ENCODE results near the gene FLACC1.

Gene FLACC1

DNA sequence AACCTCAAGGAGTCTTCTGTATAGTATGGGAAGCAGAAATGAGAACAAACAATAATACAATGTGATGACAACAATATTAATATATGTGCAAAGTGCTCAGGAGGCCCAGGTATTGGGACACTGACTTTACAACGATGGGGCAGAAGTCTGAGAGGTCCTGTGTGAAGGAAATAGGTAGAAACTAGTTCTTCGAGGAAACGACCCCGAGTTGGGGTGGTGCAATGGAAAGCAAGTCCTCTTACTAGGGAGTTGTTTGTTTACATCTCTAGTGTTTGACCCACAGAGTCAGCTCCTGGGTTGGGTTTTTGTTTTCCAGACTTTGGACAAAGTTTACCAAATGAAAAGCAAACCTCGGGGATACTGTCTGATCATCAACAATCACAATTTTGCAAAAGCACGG, 80.6 kb downstream of the FLACC1 start:
- Histone ChIP-seq H3K9me3 (ENCODE audit: insufficient read depth, low read length) (no peaks in the 10 kb centered on the region), H3K9ac (ENCODE audit: insufficient read length, low read depth) (no peak overlapping the region), H3K36me3 (ENCODE audit: insufficient read depth, insufficient read length, low read length) (peaks cover 71% of the 10 kb centered on the region), H3K27me3 (ENCODE audit: insufficient read depth, insufficient read length) (no peaks in the 10 kb centered on the region), H3K4me3 (ENCODE audit: insufficient read length, low read depth) (no peak overlapping the region), H3K4me1 (ENCODE audit: insufficient read depth, insufficient read length) (no peaks in the 10 kb centered on the region)
- no peak for TF ChIP-seq ZNF274 (IDR thresholded peaks at IDR 0.05; ENCODE audit: low read depth, low read length)
- TF ChIP-seq YY1 (IDR thresholded peaks at IDR 0.05; ENCODE audit: insufficient read depth, insufficient read length) = no peak
- TF ChIP-seq SUZ12 (IDR thresholded peaks at IDR 0.05; ENCODE audit: extremely low read depth, insufficient read depth, insufficient read length) = no peak
- no peak for DNase-seq (ENCODE audit: low read depth, low spot score)

DNA sequence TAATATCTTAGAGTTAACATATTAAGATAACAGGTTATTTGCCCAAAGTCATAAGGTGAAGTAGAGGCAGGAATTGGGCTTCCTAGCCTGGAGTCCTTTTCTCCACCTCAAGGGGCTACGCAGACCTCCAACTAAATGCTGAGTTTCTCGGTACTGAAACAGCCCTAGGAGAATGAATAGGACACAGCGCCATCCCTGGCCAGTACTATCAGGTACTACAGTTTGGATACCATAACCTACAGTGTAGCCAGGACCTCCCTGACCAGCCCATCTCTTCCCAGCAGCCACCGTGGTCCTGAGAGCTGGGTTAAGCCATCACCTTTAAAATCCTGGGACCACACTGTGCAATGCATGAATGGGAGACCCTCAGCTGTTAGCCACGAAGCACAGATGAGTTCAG, 81.2 kb downstream of the FLACC1 start:
- H3K27me3 ChIP-seq (ENCODE audit: insufficient read depth, insufficient read length) = no peaks in the 10 kb centered on the region
- H3K4me3 ChIP-seq (ENCODE audit: insufficient read length, low read depth) = no peak overlapping the region
- no peak for TF ChIP-seq SUZ12 (IDR thresholded peaks at IDR 0.05; ENCODE audit: extremely low read depth, insufficient read depth, insufficient read length)
- no peak for TF ChIP-seq ZNF274 (IDR thresholded peaks at IDR 0.05; ENCODE audit: low read depth, low read length)
- no peak for TF ChIP-seq YY1 (IDR thresholded peaks at IDR 0.05; ENCODE audit: insufficient read depth, insufficient read length)
- no peaks in the 10 kb centered on the region for H3K9me3 ChIP-seq (ENCODE audit: insufficient read depth, low read length)
- H3K4me1 ChIP-seq (ENCODE audit: insufficient read depth, insufficient read length) = no peaks in the 10 kb centered on the region
- DNase-seq (ENCODE audit: low read depth, low spot score) = no peak
- no peak overlapping the region for H3K9ac ChIP-seq (ENCODE audit: insufficient read length, low read depth)
- H3K36me3 ChIP-seq (ENCODE audit: insufficient read depth, insufficient read length, low read length) = peaks cover 76% of the 10 kb centered on the region

DNA sequence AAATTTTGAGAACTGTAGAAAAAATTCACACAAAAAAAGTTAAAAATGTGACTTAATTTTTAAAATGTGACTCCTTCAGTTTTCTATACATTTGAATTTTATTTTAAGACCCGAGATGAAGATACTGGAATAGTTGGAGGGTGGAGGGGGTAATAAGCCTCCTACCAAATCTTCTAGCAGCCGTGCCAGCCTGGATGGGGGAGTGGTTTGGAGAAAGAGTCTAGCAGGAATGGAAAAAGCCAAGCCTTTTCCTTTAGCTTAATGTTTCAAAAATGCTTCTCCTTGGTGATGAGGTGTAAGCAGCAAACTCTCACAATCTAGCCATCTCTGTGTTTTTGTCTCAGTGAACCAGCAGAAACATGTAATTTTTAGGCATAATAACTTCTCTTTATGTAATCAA, 82.1 kb downstream of the FLACC1 start:
- no peaks in the 10 kb centered on the region for H3K9me3 ChIP-seq (ENCODE audit: insufficient read depth, low read length)
- no peak for TF ChIP-seq ZNF274 (IDR thresholded peaks at IDR 0.05; ENCODE audit: low read depth, low read length)
- no peak for TF ChIP-seq YY1 (IDR thresholded peaks at IDR 0.05; ENCODE audit: insufficient read depth, insufficient read length)
- TF ChIP-seq SUZ12 (IDR thresholded peaks at IDR 0.05; ENCODE audit: extremely low read depth, insufficient read depth, insufficient read length) = no peak
- H3K4me3 ChIP-seq (ENCODE audit: insufficient read length, low read depth) = no peak overlapping the region
- DNase-seq (ENCODE audit: low read depth, low spot score) = no peak
- no peaks in the 10 kb centered on the region for H3K4me1 ChIP-seq (ENCODE audit: insufficient read depth, insufficient read length)
- H3K36me3 ChIP-seq (ENCODE audit: insufficient read depth, insufficient read length, low read length) = peaks cover 78% of the 10 kb centered on the region
- H3K27me3 ChIP-seq (ENCODE audit: insufficient read depth, insufficient read length) = no peaks in the 10 kb centered on the region
- no peak overlapping the region for H3K9ac ChIP-seq (ENCODE audit: insufficient read length, low read depth)

DNA sequence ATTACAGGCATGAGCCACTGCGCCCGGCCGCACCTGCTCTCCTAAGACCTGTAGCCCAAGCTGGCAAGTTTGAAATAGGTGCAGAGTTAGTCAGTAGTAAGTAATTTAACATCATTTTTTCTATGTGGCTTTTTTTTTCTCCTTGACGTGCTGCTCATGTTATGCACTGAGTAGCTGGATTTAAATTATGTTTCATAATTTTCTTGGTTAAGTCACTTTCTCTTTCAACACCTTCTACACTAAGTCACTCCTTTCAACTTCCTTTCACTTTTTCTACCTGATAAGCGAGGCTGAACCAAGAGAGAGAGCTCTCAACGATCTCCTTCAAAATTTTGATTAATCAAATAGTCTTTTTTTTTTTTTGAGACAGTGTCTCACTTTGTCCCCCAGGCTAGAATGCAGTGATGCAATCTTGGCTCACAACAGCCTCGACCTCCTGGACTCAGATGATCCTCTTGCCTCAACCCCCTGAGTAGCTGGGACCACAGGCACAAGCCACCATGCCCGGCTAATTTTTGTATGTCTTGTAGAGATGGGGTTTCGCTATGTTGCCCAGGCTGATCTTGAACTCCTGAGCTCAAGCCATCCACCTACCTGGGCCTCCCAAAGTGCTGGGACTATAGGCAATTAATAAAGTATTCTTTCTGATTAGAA, 83.7 kb downstream of the FLACC1 start:
- Histone ChIP-seq H3K4me3 (ENCODE audit: insufficient read length, low read depth) (no peak overlapping the region), H3K27me3 (ENCODE audit: insufficient read depth, insufficient read length) (no peaks in the 10 kb centered on the region), H3K9ac (ENCODE audit: insufficient read length, low read depth) (no peak overlapping the region), H3K36me3 (ENCODE audit: insufficient read depth, insufficient read length, low read length) (peaks cover 79% of the 10 kb centered on the region), H3K4me1 (ENCODE audit: insufficient read depth, insufficient read length) (no peaks in the 10 kb centered on the region), H3K9me3 (ENCODE audit: insufficient read depth, low read length) (no peaks in the 10 kb centered on the region)
- DNase-seq (ENCODE audit: low read depth, low spot score) = no peak
- TF ChIP-seq ZNF274 (IDR thresholded peaks at IDR 0.05; ENCODE audit: low read depth, low read length) (no peak), SUZ12 (IDR thresholded peaks at IDR 0.05; ENCODE audit: extremely low read depth, insufficient read depth, insufficient read length) (no peak), YY1 (IDR thresholded peaks at IDR 0.05; ENCODE audit: insufficient read depth, insufficient read length) (no peak)

DNA sequence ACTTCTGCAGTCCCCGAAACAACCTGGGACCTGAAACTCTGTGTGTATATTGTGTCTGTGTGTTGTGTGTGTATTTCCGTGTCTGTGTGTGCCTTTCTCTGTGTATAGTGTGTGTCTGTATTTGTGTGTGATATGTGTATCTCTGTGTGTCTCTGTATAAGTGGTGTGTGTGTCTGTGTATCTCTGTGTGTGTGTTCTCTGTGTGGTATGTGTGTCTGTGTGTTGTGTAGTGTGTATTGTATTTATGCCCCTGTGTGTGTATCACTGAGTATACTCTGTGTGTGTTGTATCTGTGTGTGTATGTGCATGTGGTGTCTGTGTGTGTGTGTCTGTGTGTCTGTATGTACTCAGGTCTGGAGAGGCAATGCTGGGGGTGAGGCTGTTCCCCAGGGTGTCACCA, 85.2 kb downstream of the FLACC1 start:
- Histone ChIP-seq H3K36me3 (ENCODE audit: insufficient read depth, insufficient read length, low read length) (peaks cover 74% of the 10 kb centered on the region), H3K27me3 (ENCODE audit: insufficient read depth, insufficient read length) (no peaks in the 10 kb centered on the region), H3K4me3 (ENCODE audit: insufficient read length, low read depth) (no peak overlapping the region), H3K4me1 (ENCODE audit: insufficient read depth, insufficient read length) (no peaks in the 10 kb centered on the region), H3K9me3 (ENCODE audit: insufficient read depth, low read length) (no peaks in the 10 kb centered on the region), H3K9ac (ENCODE audit: insufficient read length, low read depth) (no peak overlapping the region)
- TF ChIP-seq YY1 (IDR thresholded peaks at IDR 0.05; ENCODE audit: insufficient read depth, insufficient read length) = no peak
- no peak for TF ChIP-seq SUZ12 (IDR thresholded peaks at IDR 0.05; ENCODE audit: extremely low read depth, insufficient read depth, insufficient read length)
- no peak for TF ChIP-seq ZNF274 (IDR thresholded peaks at IDR 0.05; ENCODE audit: low read depth, low read length)
- DNase-seq (ENCODE audit: low read depth, low spot score) = no peak

DNA sequence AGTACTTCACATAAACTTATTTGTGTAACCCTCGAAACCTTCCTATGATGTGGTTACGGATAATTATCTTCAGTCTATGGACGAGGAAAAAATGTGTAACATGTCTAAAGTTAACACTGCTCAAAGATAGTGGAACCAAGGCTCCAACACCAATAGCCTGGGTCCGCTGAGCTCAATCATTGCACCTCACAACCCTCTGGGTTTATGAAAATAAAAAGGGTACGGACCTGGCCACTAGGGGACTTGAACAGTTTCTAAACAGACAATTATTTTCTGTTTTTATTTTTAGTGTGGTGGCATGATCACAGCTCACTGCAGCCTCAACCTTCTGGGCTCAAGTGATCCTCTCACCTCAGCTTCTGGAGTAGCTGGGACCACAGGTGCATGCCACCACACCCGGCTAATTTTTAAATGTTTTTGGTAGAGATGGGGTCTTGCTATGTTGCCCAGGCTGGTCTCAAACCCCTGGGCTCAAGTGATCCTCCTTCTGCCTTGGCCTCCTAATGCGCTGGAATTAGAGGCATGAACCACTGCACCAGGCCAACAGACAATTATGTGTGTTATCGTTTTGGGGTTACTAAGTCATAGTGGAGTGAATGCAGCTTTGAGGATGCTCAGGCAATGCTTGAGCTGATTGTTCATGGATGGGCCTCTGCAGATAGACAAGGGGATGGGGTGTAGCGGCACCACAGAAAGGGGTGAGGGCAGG, 86.7 kb downstream of the FLACC1 start:
- H3K27me3 ChIP-seq (ENCODE audit: insufficient read depth, insufficient read length) = no peaks in the 10 kb centered on the region
- H3K4me1 ChIP-seq (ENCODE audit: insufficient read depth, insufficient read length) = no peaks in the 10 kb centered on the region
- H3K9ac ChIP-seq (ENCODE audit: insufficient read length, low read depth) = no peak overlapping the region
- no peak overlapping the region for H3K4me3 ChIP-seq (ENCODE audit: insufficient read length, low read depth)
- no peak for DNase-seq (ENCODE audit: low read depth, low spot score)
- peaks cover 68% of the 10 kb centered on the region for H3K36me3 ChIP-seq (ENCODE audit: insufficient read depth, insufficient read length, low read length)
- no peak for TF ChIP-seq SUZ12 (IDR thresholded peaks at IDR 0.05; ENCODE audit: extremely low read depth, insufficient read depth, insufficient read length)
- TF ChIP-seq YY1 (IDR thresholded peaks at IDR 0.05; ENCODE audit: insufficient read depth, insufficient read length) = no peak
- TF ChIP-seq ZNF274 (IDR thresholded peaks at IDR 0.05; ENCODE audit: low read depth, low read length) = no peak
- H3K9me3 ChIP-seq (ENCODE audit: insufficient read depth, low read length) = no peaks in the 10 kb centered on the region

DNA sequence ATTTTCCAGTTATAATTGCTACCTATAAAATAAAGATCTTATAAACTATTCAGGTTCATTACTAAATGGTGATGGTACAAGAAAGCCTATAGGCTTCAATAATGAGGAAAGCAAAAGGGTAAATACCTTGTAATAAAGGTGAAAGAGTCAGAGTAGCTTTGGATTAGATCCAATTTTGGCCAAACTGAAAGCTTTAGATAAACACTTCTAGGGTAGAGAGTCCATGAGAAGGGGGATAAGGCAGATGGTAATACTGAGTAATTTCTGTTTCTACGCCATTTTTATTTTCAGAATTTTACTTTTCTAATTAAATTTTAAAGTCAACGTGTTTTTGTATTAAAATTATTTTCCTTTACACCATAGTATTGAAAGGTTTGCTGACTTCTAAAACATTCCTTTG, 87.4 kb downstream of the FLACC1 start:
- Histone ChIP-seq H3K9ac (ENCODE audit: insufficient read length, low read depth) (no peak overlapping the region), H3K9me3 (ENCODE audit: insufficient read depth, low read length) (no peaks in the 10 kb centered on the region), H3K4me3 (ENCODE audit: insufficient read length, low read depth) (no peak overlapping the region), H3K27me3 (ENCODE audit: insufficient read depth, insufficient read length) (no peaks in the 10 kb centered on the region), H3K4me1 (ENCODE audit: insufficient read depth, insufficient read length) (no peaks in the 10 kb centered on the region), H3K36me3 (ENCODE audit: insufficient read depth, insufficient read length, low read length) (peaks cover 61% of the 10 kb centered on the region)
- TF ChIP-seq SUZ12 (IDR thresholded peaks at IDR 0.05; ENCODE audit: extremely low read depth, insufficient read depth, insufficient read length) (no peak), ZNF274 (IDR thresholded peaks at IDR 0.05; ENCODE audit: low read depth, low read length) (no peak), YY1 (IDR thresholded peaks at IDR 0.05; ENCODE audit: insufficient read depth, insufficient read length) (no peak)
- no peak for DNase-seq (ENCODE audit: low read depth, low spot score)

All from NT2/D1 (cell line).